SK-N-MC (cell line): ENCODE results near the gene LDLRAD3.
"Not testable (repeated sequence)": the region's sequence is repeated elsewhere in the genome, so short reads cannot be mapped to it uniquely, and the experiment has no call there.

Experiments
- DNase-seq: peaks from one replicate; pipeline ENCODE4 v3.0.0-alpha.2; 2011; ENCODE audit warnings: low read depth, low spot score
- H3K27ac ChIP-seq: fragments of 200-600 bp; sonication (generic); 2 replicates; pipeline ENCODE4 v1.5.1; 2016; ENCODE audit warnings: mixed run types
- H3K36me3 ChIP-seq: fragments of 200-600 bp; sonication (generic); 2 replicates; pipeline ENCODE4 v1.6.1; 2017; ENCODE audit warnings: antibody characterized with exemption, low read length, mixed read lengths; ENCODE audit not compliant: insufficient read depth
- H3K4me3 ChIP-seq: fragments of 200-600 bp; sonication (generic); 2 replicates; pipeline ENCODE4 v1.5.1; 2016
- H3K9ac ChIP-seq: fragments of 200-600 bp; sonication (generic); 2 replicates; pipeline ENCODE4 v1.8.0; 2017; ENCODE audit warnings: mixed run types, mixed read lengths; ENCODE audit not compliant: insufficient read length
- H3K9me3 ChIP-seq: fragments of 200-600 bp; sonication (generic); 2 replicates; pipeline ENCODE4 v1.6.1; 2017; ENCODE audit warnings: low read depth, mild to moderate bottlenecking, antibody characterized with exemption, low read length, moderate library complexity, mixed read lengths
- EZH2 ChIP-seq: fragments of 200-600 bp; sonication (generic); IDR thresholded peaks from one replicate; pipeline ENCODE4 v1.6.1; 2017; ENCODE audit warnings: antibody characterized with exemption
- FOXP2 ChIP-seq: optimal IDR thresholded peaks from 2 replicates; pipeline ENCODE3; 2011; ENCODE audit warnings: mild to moderate bottlenecking, moderate library complexity; ENCODE audit not compliant: insufficient read depth; ENCODE audit errors: extremely low read length, control extremely low read depth
- POLR2AphosphoS5 ChIP-seq: IDR thresholded peaks from 2 replicates; pipeline ENCODE4 v1.6.1; 2012; ENCODE audit warnings: mild to moderate bottlenecking, low read depth, low read length, borderline replicate concordance

LDLRAD3 gene

DNA sequence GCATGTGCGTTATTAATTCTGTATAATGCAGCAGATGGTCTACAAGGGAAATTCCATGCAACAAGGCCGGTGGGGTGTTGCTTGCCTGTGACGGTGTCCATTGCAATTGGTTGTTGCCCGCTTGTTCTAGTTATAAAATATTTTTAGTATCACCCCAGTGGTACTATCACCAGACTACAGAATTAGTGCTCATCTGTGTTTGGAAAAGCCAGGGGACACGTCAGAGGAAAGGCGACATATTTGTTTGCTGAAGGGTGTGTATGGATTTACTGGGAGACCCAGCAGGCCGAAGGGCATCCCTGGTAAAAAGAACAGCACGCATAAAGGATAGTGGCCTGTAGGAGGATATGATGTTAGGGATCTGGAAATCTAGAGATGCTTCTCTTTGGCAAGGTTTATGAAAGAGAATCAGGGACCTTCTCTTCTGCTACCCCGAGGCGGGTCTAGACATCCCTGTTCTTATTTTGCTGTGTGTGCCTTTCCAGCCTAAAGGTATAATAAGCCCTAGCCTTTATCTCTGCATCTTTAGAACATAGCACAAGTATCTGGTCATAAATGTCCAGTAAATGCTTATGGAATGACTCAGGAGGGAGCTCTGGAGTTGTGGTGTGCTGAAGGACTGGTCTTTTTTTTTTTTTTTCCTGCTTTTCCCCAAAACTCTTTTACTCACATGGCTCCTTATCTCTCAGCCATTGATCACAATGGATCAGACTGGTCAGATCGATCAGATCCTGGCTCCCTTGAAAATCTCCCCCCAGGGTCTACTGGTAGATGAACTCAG lies 90.9 kb downstream of the LDLRAD3 start:
- Histone ChIP-seq H3K27ac (no peak overlapping the region), H3K9me3 (no peaks in the 10 kb centered on the region), H3K9ac (no peak overlapping the region), H3K4me3 (no peak overlapping the region), H3K36me3 (no peaks in the 10 kb centered on the region)
- TF ChIP-seq EZH2 (no peak), FOXP2 (no peak), POLR2AphosphoS5 (no peak)
- no peak for DNase-seq

DNA sequence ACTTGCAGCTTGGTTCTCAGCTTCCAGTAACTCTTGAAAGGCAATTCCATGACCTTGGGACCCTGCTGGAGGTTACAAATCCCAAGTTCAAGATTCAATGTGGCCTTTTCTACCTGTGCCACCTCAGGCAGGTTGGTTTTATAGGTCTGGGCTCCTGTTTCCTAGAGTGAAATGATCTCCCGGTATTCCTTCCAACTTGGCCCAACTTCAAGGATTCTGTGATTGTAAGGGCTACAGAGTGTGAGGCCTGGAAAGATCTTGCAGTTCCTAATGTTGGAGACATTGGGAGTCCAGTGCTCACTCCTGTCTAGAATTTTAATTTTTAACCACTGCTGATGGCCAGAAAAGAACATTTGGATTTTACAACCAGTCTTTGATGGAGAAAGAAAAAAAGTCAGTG lies 91.6 kb downstream of the LDLRAD3 start:
- Histone ChIP-seq H3K27ac (no peak overlapping the region), H3K4me3 (no peak overlapping the region), H3K9me3 (no peaks in the 10 kb centered on the region), H3K9ac (no peak overlapping the region), H3K36me3 (no peaks in the 10 kb centered on the region)
- TF ChIP-seq EZH2 (no peak), POLR2AphosphoS5 (no peak), FOXP2 (no peak)
- no peak for DNase-seq

DNA sequence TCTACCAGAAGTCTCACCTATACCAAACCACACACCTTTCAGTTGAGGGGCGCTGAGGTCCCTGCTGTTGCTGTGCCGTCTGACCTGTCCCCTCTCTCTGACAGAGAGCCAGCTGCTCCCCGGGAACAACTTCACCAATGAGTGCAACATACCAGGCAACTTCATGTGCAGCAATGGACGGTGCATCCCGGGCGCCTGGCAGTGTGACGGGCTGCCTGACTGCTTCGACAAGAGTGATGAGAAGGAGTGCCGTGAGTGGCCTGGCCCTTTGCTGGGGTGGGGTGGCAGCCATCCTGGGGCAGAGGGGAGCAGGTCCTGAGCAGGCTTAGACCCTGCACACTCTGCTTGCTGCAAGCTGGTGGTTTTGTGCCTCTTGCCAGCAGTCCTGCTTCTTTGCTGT lies 92.1 kb downstream of the LDLRAD3 start:
- Histone ChIP-seq H3K9me3 (no peaks in the 10 kb centered on the region), H3K27ac (no peak overlapping the region), H3K9ac (no peak overlapping the region), H3K4me3 (no peak overlapping the region), H3K36me3 (no peaks in the 10 kb centered on the region)
- no peak for DNase-seq
- no peak for TF ChIP-seq EZH2
- no peak for TF ChIP-seq POLR2AphosphoS5
- TF ChIP-seq FOXP2: no peak

DNA sequence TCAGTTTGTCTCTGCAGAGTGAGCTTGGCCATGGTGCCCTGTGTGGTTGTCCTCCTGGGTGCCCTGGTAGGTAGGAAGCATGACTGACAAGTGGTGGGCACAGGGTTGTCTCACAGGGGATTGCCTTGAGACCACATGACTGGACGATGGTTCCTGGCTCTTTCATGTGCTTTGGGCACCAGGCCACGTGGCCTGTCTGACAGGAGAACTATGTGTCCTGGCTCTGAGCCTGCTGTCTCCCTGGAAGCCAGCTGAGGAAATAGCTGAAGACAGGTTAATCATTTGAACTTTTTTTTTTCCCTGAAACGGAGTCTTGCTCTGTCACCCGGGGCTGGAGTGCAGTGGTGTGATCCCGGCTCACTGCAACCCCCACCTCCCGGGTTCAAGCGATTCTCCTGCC lies 93.2 kb downstream of the LDLRAD3 start:
- DNase-seq: no peak
- H3K4me3 ChIP-seq: no peak overlapping the region
- H3K36me3 ChIP-seq: no peaks in the 10 kb centered on the region
- no peaks in the 10 kb centered on the region for H3K9me3 ChIP-seq
- no peak overlapping the region for H3K27ac ChIP-seq
- TF ChIP-seq EZH2: no peak
- TF ChIP-seq POLR2AphosphoS5: no peak
- TF ChIP-seq FOXP2: no peak
- H3K9ac ChIP-seq: no peak overlapping the region

DNA sequence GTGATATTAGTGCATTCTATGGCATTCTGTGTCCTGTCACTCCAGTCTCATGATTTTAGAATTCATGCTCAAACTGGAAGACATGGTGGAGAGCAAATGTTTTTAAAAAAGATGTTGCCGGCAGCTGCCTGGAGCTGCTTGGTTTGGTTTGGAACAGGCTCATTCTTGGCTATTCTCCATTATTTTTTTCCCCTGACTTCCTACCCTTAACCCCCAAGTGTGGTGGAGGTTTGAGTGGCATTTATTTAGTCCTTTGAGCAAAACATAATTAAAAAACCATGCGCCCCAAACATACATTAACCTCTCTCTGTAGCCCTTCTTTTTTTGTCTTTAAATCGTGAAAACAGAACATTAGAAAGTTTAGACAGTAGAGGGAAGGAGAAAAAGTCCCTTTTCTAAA lies 94.7 kb downstream of the LDLRAD3 start:
- Histone ChIP-seq H3K27ac (no peak overlapping the region), H3K9ac (no peak overlapping the region), H3K9me3 (no peaks in the 10 kb centered on the region), H3K36me3 (no peaks in the 10 kb centered on the region), H3K4me3 (no peak overlapping the region)
- no peak for DNase-seq
- no peak for TF ChIP-seq FOXP2
- TF ChIP-seq POLR2AphosphoS5: no peak
- TF ChIP-seq EZH2: no peak

DNA sequence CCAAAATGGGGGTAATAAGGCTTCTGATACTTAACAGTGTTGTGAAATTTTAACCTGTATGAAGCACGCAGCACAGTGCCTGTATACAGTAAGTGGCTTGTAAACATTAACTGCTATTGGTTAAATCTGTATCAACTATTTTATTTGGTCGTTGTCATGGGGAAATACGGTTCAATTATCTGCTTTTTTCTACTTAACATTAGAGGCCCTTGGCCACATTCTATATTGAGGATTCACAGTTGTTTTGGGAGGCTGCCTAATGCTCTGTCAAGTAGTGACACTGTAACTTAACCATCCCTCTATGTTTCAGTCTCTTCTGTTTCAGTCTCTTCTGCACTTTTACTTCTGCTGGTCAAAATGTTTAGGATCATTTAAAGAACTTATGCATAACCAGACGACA lies 95.6 kb downstream of the LDLRAD3 start:
- Histone ChIP-seq H3K9ac (no peak overlapping the region), H3K9me3 (no peaks in the 10 kb centered on the region), H3K4me3 (no peak overlapping the region), H3K27ac (no peak overlapping the region), H3K36me3 (no peaks in the 10 kb centered on the region)
- DNase-seq: no peak
- TF ChIP-seq FOXP2 (no peak), POLR2AphosphoS5 (no peak), EZH2 (no peak)

DNA sequence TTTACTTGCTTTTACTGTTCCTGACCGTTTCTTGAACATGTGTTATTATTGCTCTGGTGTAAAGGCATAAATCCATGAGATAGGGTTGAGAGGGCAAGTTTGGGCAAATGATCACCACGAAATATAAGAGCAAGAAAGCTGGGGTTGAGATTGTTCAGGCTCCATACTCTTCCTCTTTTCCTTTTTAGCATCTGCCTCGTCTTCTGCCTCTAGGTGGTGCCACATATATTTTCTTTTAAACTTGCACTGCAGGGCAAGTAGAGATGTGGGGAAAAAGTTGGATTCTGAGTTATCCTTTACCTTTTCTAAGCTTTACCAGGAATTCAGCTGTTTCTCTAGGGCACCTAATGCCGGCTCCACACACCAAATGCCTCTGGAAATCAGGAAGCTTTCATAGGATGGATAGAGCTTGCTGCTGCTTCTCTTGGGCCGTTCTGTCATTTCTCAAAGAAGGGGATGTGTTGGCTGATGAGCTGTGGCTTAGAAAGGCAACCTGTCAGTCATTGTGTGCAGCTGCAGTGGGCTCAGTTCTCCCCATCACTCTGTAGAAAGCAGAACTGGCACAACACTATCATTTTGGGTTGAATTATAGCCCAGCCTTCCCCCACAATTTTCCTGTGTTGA lies 98.2 kb downstream of the LDLRAD3 start:
- Histone ChIP-seq H3K9me3 (no peaks in the 10 kb centered on the region), H3K4me3 (no peak overlapping the region), H3K9ac (no peak overlapping the region), H3K36me3 (no peaks in the 10 kb centered on the region), H3K27ac (no peak overlapping the region)
- DNase-seq: no peak
- TF ChIP-seq EZH2: no peak
- no peak for TF ChIP-seq FOXP2
- no peak for TF ChIP-seq POLR2AphosphoS5

DNA sequence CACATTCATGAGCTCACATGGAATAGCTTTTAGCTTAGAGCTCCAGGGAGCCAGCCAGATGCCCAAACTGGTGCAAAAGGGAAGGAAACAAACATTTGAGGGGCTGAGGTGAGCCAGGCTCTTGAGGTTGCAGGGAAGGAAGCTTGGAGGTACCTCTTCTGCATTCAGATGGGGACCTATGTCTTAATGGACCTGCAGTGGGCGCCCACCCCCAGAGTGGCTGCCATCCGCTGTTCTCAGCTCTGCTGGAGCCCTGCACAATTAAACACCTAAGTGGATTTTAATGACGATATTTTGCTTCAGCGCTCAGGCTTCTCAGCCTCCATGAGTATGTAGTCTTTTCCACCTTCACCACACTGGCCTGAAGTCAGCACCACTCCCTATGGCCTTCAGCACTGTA lies 100.8 kb downstream of the LDLRAD3 start:
- Histone ChIP-seq H3K4me3 (no peak overlapping the region), H3K9ac (no peak overlapping the region), H3K9me3 (no peaks in the 10 kb centered on the region), H3K27ac (no peak overlapping the region), H3K36me3 (no peaks in the 10 kb centered on the region)
- DNase-seq: no peak
- no peak for TF ChIP-seq EZH2
- no peak for TF ChIP-seq POLR2AphosphoS5
- TF ChIP-seq FOXP2: no peak

DNA sequence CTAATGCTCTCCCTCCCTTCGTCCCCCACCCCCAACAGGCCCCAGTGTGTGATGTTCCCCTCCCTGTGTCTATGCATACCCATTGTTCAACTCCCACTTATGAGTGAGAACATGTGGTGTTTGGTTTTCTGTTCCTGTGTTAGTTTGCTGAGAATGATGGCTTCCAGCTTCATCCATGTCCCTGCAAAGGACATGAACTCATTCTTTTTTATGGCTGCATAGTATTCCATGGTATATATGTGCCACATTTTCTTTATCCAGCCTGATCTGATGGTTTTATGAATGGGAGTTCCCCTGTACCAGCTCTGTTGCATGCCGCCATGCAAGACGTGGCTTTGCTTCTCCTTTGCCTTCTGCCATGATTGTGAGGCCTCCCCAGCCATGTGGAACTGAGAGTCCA lies 102.1 kb downstream of the LDLRAD3 start:
- not testable (repeated sequence) for H3K4me3 ChIP-seq, DNase-seq, H3K9me3 ChIP-seq, H3K9ac ChIP-seq, H3K36me3 ChIP-seq, H3K27ac ChIP-seq
